ENCODE data around the gene PFN1. TPM values are rescaled to one million over a fixed set of nuclear protein-coding genes. Genes with fewer than 3 reads are reported as not detected.

The PFN1 gene
- total and polyA plus RNA-seq, 5 donors from 2014 or later: 865 to 2,804 (median 2,129) TPM

GRCh38 chr17:4946312-4946976, 1.9 kb downstream of the PFN1 start:
- peak overlapping the region; percentile 82 to 94 (median 93) for H3K27ac Mint-ChIP-seq
- peak overlapping the region; percentile 90 to 99 (median 96) for H3K4me3 Mint-ChIP-seq
- Histone ChIP-seq H3K4me1 (ENCODE audit: control insufficient read depth, insufficient read depth, low read length, poor library complexity, severe bottlenecking) (peaks cover 76% of the 10 kb centered on the region), H3K4me3 (ENCODE audit: low read depth, low read length) (peak overlapping the region; percentile 96), H3K27ac (ENCODE audit: insufficient read depth, low read length, poor library complexity, severe bottlenecking) (peak overlapping the region; percentile 97), H3K36me3 (ENCODE audit: control insufficient read depth, insufficient read depth, low read length) (peaks cover 39% of the 10 kb centered on the region), H3K27me3 (ENCODE audit: control insufficient read depth, insufficient read depth, low read length) (no peaks in the 10 kb centered on the region), H3K9me3 (ENCODE audit: control insufficient read depth in 2 of 2, low read length in 2 of 2) (no peaks in the 10 kb centered on the region)
- DNase-seq (peak in 1 of 3 donors; percentile 27), ATAC-seq (ENCODE audit: low read depth in 2 of 2) (no peak)
- H3K36me3 Mint-ChIP-seq: peaks cover 30% of the 10 kb centered on the region
- H3K9me3 Mint-ChIP-seq: peaks cover 0 to 3% (median 0%) of the 10 kb centered on the region in 7 donors
- peaks cover 0 to 66% (median 44%) of the 10 kb centered on the region in 4 donors for H3K4me1 Mint-ChIP-seq
- H3K27me3 Mint-ChIP-seq: peaks cover 4% of the 10 kb centered on the region

- Mint-ChIP-seq H3K36me3 (peaks cover 35% of the 10 kb centered on the region), H3K27ac (peak overlapping the region; percentile 82 to 94 (median 93)), H3K4me1 (peaks cover 0 to 69% (median 48%) of the 10 kb centered on the region in 4 donors), H3K9me3 (peaks cover 0 to 3% (median 0%) of the 10 kb centered on the region in 7 donors), H3K4me3 (peak overlapping the region; percentile 90 to 99 (median 96)), H3K27me3 (peaks cover 4% of the 10 kb centered on the region)
- peak overlapping the region; percentile 96 for H3K4me3 ChIP-seq (ENCODE audit: low read depth, low read length)
- H3K27ac ChIP-seq (ENCODE audit: insufficient read depth, low read length, poor library complexity, severe bottlenecking): peak overlapping the region; percentile 97
- peaks cover 39% of the 10 kb centered on the region for H3K36me3 ChIP-seq (ENCODE audit: control insufficient read depth, insufficient read depth, low read length)
- H3K4me1 ChIP-seq (ENCODE audit: control insufficient read depth, insufficient read depth, low read length, poor library complexity, severe bottlenecking): peaks cover 81% of the 10 kb centered on the region
- DNase-seq (no peak), ATAC-seq (ENCODE audit: low read depth in 2 of 2) (no peak)
- no peaks in the 10 kb centered on the region for H3K27me3 ChIP-seq (ENCODE audit: control insufficient read depth, insufficient read depth, low read length)
- H3K9me3 ChIP-seq (ENCODE audit: control insufficient read depth in 2 of 2, low read length in 2 of 2): no peaks in the 10 kb centered on the region
Observed at GRCh38 chr17:4945944-4946280, 2.4 kb downstream of the PFN1 start.

GRCh38 chr17:4945176-4945943, 3.0 kb downstream of the PFN1 start:
- H3K27me3 ChIP-seq (ENCODE audit: control insufficient read depth, insufficient read depth, low read length): no peaks in the 10 kb centered on the region
- Mint-ChIP-seq H3K4me1 (peaks cover 0 to 65% (median 48%) of the 10 kb centered on the region in 4 donors), H3K27me3 (peaks cover 4% of the 10 kb centered on the region), H3K27ac (peak overlapping the region; percentile 91 to 96 (median 94)), H3K4me3 (peak overlapping the region; percentile 90 to 99 (median 96)), H3K36me3 (peaks cover 35% of the 10 kb centered on the region), H3K9me3 (peaks cover 0 to 3% (median 0%) of the 10 kb centered on the region in 7 donors)
- H3K27ac ChIP-seq (ENCODE audit: insufficient read depth, low read length, poor library complexity, severe bottlenecking): peak overlapping the region; percentile 97
- no peaks in the 10 kb centered on the region for H3K9me3 ChIP-seq (ENCODE audit: control insufficient read depth in 2 of 2, low read length in 2 of 2)
- ATAC-seq (ENCODE audit: low read depth in 2 of 2): peak; percentile 44 to 50
- peaks cover 82% of the 10 kb centered on the region for H3K4me1 ChIP-seq (ENCODE audit: control insufficient read depth, insufficient read depth, low read length, poor library complexity, severe bottlenecking)
- peak overlapping the region; percentile 96 for H3K4me3 ChIP-seq (ENCODE audit: low read depth, low read length)
- DNase-seq: peak; percentile 60 to 85 (median 68)
- H3K36me3 ChIP-seq (ENCODE audit: control insufficient read depth, insufficient read depth, low read length): peaks cover 39% of the 10 kb centered on the region

GRCh38 chr17:4944554-4945175, 3.7 kb downstream of the PFN1 start:
- Histone ChIP-seq H3K4me3 (ENCODE audit: low read depth, low read length) (peak overlapping the region; percentile 96), H3K9me3 (ENCODE audit: control insufficient read depth in 2 of 2, low read length in 2 of 2) (no peaks in the 10 kb centered on the region), H3K4me1 (ENCODE audit: control insufficient read depth, insufficient read depth, low read length, poor library complexity, severe bottlenecking) (peaks cover 78% of the 10 kb centered on the region), H3K27ac (ENCODE audit: insufficient read depth, low read length, poor library complexity, severe bottlenecking) (peak overlapping the region; percentile 97), H3K27me3 (ENCODE audit: control insufficient read depth, insufficient read depth, low read length) (no peaks in the 10 kb centered on the region), H3K36me3 (ENCODE audit: control insufficient read depth, insufficient read depth, low read length) (peaks cover 39% of the 10 kb centered on the region)
- Mint-ChIP-seq H3K4me3 (peak overlapping the region; percentile 90 to 99 (median 96)), H3K27me3 (peaks cover 4% of the 10 kb centered on the region), H3K36me3 (peaks cover 39% of the 10 kb centered on the region), H3K9me3 (peaks cover 0 to 3% (median 0%) of the 10 kb centered on the region in 7 donors), H3K27ac (peak overlapping the region; percentile 91 to 96 (median 94)), H3K4me1 (peaks cover 0 to 66% (median 49%) of the 10 kb centered on the region in 4 donors)
- DNase-seq (no peak), ATAC-seq (ENCODE audit: low read depth in 2 of 2) (no peak)

GRCh38 chr17:4944163-4944553, 4.2 kb downstream of the PFN1 start:
- ATAC-seq (ENCODE audit: low read depth in 2 of 2) (peak; percentile 8 to 10), DNase-seq (peak; percentile 50 to 90 (median 71))
- H3K4me3 Mint-ChIP-seq: peak overlapping the region; percentile 90 to 99 (median 96)
- Histone ChIP-seq H3K27ac (ENCODE audit: insufficient read depth, low read length, poor library complexity, severe bottlenecking) (peak overlapping the region; percentile 97), H3K4me3 (ENCODE audit: low read depth, low read length) (peak overlapping the region; percentile 96), H3K4me1 (ENCODE audit: control insufficient read depth, insufficient read depth, low read length, poor library complexity, severe bottlenecking) (peaks cover 80% of the 10 kb centered on the region), H3K36me3 (ENCODE audit: control insufficient read depth, insufficient read depth, low read length) (peaks cover 39% of the 10 kb centered on the region), H3K9me3 (ENCODE audit: control insufficient read depth in 2 of 2, low read length in 2 of 2) (no peaks in the 10 kb centered on the region), H3K27me3 (ENCODE audit: control insufficient read depth, insufficient read depth, low read length) (no peaks in the 10 kb centered on the region)
- peaks cover 0 to 3% (median 0%) of the 10 kb centered on the region in 7 donors for H3K9me3 Mint-ChIP-seq
- H3K27ac Mint-ChIP-seq: peak overlapping the region; percentile 91 to 96 (median 94)
- H3K36me3 Mint-ChIP-seq: peaks cover 39% of the 10 kb centered on the region
- peaks cover 4% of the 10 kb centered on the region for H3K27me3 Mint-ChIP-seq
- H3K4me1 Mint-ChIP-seq: peaks cover 0 to 69% (median 51%) of the 10 kb centered on the region in 4 donors

GRCh38 chr17:4942760-4943508, 5.4 kb downstream of the PFN1 start:
- peaks cover 85% of the 10 kb centered on the region for H3K4me1 ChIP-seq (ENCODE audit: control insufficient read depth, insufficient read depth, low read length, poor library complexity, severe bottlenecking)
- peaks cover 40% of the 10 kb centered on the region for H3K36me3 ChIP-seq (ENCODE audit: control insufficient read depth, insufficient read depth, low read length)
- Mint-ChIP-seq H3K4me3 (peak overlapping the region; percentile 95 to 99 (median 98)), H3K4me1 (peaks cover 0 to 81% (median 57%) of the 10 kb centered on the region in 4 donors), H3K27me3 (no peaks in the 10 kb centered on the region), H3K9me3 (peaks cover 0 to 3% (median 0%) of the 10 kb centered on the region in 7 donors), H3K27ac (peak overlapping the region; percentile 67 to 97 (median 90)), H3K36me3 (peaks cover 39% of the 10 kb centered on the region)
- no peaks in the 10 kb centered on the region for H3K27me3 ChIP-seq (ENCODE audit: control insufficient read depth, insufficient read depth, low read length)
- ATAC-seq (ENCODE audit: low read depth in 2 of 2): no peak
- H3K9me3 ChIP-seq (ENCODE audit: control insufficient read depth in 2 of 2, low read length in 2 of 2): no peaks in the 10 kb centered on the region
- H3K27ac ChIP-seq (ENCODE audit: insufficient read depth, low read length, poor library complexity, severe bottlenecking): peak overlapping the region; percentile 97
- H3K4me3 ChIP-seq (ENCODE audit: low read depth, low read length): peak overlapping the region; percentile 96
- DNase-seq: no peak

GRCh38 chr17:4941319-4941610, 7.1 kb downstream of the PFN1 start:
- ATAC-seq (ENCODE audit: low read depth in 2 of 2) (no peak), DNase-seq (no peak)
- Histone ChIP-seq H3K9me3 (ENCODE audit: control insufficient read depth in 2 of 2, low read length in 2 of 2) (no peaks in the 10 kb centered on the region), H3K36me3 (ENCODE audit: control insufficient read depth, insufficient read depth, low read length) (peaks cover 37% of the 10 kb centered on the region), H3K27ac (ENCODE audit: insufficient read depth, low read length, poor library complexity, severe bottlenecking) (peak overlapping the region; percentile 94), H3K4me3 (ENCODE audit: low read depth, low read length) (peak overlapping the region; percentile 92), H3K27me3 (ENCODE audit: control insufficient read depth, insufficient read depth, low read length) (no peaks in the 10 kb centered on the region), H3K4me1 (ENCODE audit: control insufficient read depth, insufficient read depth, low read length, poor library complexity, severe bottlenecking) (peaks cover 75% of the 10 kb centered on the region)
- H3K4me3 Mint-ChIP-seq: peak overlapping the region; percentile 95 to 99 (median 97)
- H3K4me1 Mint-ChIP-seq: peaks cover 0 to 84% (median 53%) of the 10 kb centered on the region in 4 donors
- peaks cover 0 to 1% (median 0%) of the 10 kb centered on the region in 7 donors for H3K9me3 Mint-ChIP-seq
- peak overlapping the region; percentile 97 to 99 (median 97) for H3K27ac Mint-ChIP-seq
- peaks cover 31% of the 10 kb centered on the region for H3K36me3 Mint-ChIP-seq
- H3K27me3 Mint-ChIP-seq: no peaks in the 10 kb centered on the region

Measured in CD4-positive, CD25-positive, alpha-beta regulatory T cell (primary cell).